Measurements from ENCODE around the gene ENPP1.

ENPP1 gene

DNA sequence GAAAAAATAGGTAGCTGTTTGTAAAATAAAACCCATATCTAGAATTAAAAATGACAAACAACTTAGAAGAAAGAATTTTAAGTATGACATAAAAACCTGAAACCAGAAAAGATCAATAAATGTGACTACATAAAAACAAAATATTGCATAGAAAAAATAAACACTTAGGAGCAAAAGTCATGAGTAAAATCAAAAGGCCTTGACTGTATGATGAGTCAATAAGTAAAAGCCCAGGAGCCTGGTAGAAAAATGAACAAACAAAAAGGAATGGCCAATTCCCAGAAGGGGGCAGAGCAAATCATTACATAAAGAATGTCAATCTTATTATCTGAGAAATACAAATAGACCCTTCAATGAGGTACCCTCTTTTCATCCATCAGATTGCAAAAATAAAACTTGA is 20.7 kb upstream of the ENPP1 start:
- no peak for DNase-seq (ENCODE audit: low read depth)

DNA sequence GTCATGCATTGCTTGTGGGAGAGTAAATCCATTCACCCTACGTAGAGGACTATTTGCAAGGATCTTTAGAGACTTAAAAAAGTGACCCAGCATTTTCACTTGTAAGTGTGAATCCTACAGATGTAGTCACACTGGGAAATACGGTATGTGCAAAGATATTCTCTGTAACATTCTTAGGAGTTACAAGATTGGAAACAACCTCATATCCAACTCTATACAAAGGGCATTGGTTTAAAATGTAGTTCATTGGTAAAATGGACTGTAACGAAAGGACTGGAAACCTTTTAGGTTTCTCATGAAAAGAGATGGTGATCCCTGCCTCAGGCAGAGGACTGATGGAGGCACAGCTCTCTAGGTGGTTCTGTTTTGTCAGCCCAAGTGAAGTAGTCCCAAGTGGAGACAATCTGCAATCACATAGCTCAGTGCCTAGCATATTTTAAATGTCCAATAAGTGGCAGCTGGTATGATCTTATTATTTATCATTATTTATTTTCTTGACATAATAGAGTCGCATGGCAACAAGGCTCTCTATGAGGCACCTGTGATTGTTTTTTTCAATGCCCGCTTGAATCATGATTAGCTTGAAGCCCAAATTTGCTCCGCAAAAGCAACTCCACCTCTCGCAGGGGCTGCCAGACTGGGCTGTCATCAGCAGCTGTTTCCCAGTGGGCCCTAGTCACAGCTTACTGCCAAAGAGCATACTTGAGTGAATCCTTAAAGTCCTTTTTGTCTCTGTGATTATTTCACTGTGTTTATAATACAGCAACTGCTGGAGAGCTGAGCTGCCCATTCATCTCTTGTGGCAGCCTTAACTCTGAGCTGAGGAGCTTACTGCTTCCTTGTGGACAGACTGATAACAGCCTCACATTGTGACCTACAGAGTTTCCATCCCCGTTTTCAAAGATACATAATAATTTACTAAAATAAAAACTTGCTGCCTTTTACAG is 19.8 kb upstream of the ENPP1 start:
- DNase-seq (ENCODE audit: low read depth): no peak

DNA sequence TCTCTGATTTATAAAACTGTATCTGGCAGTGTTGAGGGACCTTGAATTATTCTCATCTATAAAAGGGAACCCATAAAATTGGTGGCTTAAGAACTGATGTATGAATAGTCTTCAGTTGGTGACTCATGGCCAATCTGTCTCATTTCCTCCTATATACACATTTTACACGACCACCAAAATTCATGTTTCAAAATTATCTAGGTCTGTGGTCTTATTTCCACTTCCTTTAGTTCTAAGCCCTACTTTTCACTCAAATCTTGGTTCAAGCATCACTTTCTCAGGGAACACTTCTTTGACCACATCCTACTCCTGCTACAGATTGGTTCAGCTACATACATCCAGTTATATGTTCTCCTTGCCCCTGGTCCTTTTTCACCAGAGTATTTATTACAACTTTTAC is 18.6 kb upstream of the ENPP1 start:
- no peak for DNase-seq (ENCODE audit: low read depth)

DNA sequence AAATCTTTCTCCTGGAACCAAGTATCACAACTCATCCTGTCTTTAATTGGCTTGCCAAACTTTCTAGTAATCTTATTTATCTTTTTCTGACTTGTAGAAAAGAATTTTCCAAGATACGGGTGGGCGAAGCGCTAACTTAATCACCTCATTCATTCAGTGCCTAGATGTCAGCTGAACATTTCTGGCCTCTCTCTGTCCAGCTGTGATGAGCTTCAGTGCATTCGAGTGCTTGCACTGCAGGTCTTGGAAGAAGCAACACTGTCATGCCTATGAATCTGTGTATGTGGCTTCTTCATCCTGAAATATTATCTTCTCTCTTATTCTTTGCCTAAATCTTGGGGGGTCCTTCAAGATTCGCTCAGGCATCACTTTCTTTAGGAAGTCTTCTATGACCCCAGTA is 16.3 kb upstream of the ENPP1 start:
- DNase-seq (ENCODE audit: low read depth): no peak

DNA sequence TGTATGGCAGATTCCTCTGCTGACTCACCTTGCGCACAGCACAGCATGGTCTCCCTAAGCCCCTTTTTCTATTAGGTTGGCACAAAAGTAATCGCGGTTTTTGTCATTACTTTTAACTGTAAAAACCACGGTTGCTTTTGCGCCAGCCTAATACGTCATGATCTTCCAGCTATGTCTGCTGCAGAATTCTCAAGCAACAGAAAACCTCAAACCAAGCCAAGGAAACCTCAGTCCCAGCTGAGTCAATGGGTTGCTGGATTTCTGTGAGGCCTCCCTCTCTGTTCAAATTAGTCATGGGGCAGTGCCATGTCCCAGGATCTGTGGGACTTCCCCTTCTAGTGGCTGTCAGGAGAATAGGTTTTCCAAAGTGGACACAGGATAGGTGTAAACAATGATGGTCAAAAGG is 15.7 kb upstream of the ENPP1 start:
- no peak for DNase-seq (ENCODE audit: low read depth)

DNA sequence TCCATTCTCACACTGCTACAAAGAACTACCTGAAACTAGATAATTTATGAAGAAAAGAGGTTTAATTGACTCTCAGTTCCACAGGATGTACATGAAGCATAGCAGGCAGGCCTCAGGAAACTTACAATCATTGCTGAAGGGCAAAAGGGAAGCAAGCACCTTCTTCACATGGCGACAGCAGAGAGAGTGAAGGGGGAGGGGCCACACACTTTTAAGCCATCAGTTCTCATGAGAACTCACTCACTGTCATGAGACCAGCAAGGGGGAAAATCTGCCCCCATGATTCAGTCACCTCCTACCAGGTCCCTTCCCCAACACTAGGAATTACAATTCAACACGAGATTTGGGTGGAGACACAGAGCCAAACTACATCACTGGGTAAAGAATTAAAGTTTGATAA is 12.5 kb upstream of the ENPP1 start:
- no peak for DNase-seq (ENCODE audit: low read depth)

DNA sequence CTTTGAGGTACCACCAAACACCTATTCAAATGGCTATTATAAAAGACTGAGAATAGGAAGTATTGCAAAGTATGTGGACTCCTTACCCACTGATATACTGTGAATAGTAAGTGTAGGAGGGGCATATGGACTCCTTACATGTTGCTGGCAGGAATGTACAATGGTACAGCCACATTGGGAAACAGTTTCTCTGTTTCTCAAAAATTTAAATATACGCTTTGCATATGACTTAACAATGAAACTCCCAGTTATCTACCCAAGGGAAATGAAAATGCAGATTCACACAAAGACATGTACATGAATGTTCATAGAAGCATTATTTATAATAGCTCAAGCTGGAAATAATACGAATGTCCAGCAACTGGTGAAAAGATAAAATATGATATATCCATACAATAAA is 5.5 kb upstream of the ENPP1 start:
- DNase-seq (ENCODE audit: low read depth): no peak

DNA sequence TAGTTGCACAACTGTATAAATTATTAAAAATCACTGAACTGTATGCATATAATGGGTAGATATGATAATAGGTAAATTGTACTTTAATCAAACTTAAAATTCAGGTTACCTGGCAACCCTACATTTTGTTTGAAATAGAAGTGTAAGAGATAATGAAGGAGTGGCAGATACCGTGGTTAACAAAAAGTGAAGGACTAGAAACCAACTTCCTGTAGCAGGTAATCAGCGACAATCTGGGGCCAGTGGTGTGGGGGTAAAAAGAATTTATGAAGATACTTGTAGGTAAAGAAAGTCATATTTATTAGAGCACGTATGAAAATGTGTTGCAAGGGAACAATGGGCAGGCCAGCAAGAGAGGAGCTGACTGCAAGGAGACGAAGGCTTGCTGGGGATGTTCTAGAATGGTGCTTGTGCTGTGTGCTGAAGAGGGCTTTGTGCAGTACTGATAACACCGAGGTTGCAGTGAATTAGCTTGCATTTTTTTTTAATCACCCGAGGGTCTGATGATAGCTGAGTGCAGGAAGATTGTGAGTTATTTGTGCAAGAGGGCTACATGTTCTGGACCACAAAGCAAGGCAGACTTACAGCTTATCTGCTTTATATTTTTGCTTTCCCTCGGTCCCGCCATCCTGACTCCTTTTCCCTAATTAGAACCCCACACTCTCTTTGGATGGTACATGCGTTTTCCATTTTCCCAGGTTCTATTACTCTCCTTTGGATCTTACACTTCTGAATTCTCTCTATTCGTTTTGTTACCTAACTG is 4.6 kb upstream of the ENPP1 start:
- DNase-seq (ENCODE audit: low read depth): no peak

DNA sequence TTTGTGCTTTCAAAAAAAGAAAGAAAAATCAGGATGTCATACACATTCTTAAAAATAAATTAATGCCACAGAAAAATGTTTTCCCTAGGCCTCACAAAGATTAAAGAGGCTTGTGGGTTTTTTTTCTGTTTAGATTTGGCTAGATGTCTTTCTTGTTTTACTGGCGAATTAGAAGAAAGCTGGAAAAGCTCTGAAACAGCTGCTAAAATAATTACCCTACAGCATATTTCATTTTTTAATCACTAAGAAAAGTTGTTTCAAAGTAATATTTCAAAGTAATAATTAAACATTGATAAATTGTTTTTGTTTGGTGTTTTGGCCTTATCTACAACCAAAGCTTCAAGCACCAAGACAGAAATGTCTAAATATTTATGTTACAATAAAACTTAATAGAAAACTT is 3.7 kb upstream of the ENPP1 start:
- no peak for DNase-seq (ENCODE audit: low read depth)

DNA sequence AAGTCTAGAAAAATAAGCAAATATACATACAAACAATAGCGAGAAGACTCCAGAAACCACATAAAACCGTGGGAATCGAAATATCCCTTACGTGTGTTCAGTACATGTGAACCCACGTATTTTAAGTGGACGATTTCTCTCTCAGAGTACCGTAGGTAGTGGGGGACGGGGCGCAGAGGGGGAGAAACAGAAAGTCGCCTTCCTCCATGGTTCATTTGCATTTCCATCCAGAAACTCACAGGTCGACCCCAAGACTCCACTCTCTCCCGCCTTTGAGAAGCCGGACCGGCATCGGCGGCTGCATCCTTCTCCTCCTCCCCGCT is 538 bp upstream of the ENPP1 start:
- DNase-seq (ENCODE audit: low read depth): no peak

DNA sequence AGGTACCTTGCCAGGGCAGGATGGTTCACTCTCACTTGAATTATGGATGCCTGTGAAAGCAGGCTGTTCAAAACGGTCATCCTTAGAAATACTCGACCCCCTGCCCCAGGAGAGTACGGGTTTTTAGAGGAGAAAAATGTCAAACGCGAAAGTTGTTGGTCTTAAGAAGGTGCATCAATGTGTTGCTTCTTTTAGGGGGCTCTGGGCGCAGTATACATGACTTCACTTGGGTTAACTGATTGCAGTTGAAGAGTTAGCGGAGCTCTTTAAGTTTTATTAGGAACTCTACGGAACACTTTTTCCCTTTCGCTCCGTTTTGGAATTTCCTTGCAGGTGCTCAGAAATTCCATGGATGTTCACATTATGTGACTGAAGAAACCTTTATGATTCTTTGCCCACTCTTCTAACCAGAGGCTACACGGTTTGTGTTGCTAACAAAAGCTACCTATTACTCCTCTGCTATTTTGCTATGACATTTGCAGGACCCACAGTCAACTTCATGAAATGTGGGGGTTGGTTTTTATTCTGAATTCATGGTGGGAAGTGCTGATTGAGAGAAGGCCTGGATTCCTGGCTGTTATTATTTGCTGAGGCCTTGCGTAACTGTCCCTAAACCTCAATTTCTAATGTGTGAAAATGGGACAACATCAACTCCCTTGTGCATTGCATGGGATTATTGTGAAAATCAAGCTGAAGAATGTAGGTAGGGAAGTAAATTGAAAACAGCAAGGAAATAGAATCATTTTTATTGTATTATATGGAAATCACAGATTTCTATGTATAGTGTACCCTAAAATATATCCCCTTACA is 845 bp downstream of the ENPP1 start:
- DNase-seq (ENCODE audit: low read depth): no peak

DNA sequence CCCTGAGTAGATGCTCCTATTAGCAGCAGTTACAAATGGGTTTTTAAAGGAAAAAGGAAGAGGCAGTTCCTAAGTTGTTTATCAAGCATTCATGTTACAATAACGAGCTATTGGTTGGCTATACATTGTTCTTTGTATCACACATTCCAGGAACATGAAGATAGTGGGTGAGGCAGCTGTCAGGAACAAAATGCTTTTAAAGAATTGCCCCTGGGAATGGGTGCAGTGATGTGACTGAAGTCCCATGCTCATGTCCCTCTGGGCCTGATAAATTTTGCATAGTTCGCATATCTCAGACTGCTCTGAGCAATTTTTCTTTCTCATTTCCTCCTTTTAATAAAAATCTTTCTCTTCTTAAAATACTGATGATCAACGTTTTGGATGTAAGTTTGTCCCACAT is 3.7 kb downstream of the ENPP1 start:
- no peak for DNase-seq (ENCODE audit: low read depth)

DNA sequence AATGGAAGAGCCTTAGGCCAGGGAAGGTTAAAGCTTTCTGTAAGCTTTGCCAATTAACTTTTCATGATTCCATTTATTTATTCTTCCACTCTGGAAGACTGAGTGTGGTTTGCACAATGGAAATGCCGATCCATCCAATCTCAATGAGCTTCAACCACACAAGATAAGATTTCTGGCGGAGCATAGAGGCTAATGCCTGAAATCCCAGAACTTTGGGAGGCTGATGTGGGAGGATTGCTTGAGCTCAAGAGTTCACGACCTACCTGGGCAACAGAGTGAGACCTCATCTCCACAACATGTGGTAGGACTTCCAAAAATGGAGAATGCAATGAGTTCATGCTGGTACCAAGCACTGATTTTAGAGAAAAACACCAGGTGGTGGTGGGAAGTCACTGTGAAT is 6.2 kb downstream of the ENPP1 start:
- DNase-seq (ENCODE audit: low read depth): no peak

DNA sequence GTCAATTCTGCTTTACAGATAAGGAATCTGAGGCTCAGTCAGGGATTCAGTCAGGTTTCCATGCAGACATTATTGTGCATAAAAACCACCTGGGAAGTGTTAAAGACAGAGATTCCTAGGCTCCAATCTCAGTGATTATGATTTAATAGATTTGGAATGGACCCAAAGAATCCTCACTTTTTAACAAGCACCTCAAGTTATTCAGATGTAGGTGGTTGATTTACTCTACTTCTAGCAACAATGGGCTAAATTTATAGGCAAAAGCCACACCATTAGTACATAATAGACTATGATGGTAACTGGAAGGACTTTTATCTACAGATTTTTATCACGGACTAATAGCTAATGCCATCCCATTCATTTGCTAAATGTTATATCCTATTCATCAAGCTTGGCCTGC is 9.0 kb downstream of the ENPP1 start:
- DNase-seq (ENCODE audit: low read depth): no peak

DNA sequence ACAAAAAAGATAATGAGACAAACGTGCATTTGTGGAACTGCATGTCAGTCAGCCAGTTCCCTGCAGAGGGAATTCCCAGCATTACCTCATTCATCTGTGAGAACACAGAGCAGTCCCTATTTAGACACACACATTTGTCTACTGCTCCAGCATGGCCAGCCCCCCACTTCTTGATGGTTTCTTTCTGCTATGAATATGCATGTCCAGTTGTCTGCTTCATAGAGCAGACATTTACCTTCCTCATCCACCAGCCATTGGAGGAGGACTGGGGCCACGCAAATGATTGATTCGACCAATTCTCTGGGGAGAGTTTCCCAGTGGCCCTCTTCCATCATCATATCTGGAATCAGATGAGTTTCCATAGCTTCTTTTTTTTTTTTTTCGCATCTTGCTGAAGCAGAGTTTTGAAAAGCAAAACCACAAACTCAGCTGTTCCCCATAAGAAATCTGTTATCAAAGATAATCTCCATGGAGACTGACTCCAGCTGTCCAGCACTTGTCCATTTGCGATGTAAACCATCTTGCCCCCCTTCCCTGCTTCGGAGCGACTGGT is 11.8 kb downstream of the ENPP1 start:
- no peak for DNase-seq (ENCODE audit: low read depth)

DNA sequence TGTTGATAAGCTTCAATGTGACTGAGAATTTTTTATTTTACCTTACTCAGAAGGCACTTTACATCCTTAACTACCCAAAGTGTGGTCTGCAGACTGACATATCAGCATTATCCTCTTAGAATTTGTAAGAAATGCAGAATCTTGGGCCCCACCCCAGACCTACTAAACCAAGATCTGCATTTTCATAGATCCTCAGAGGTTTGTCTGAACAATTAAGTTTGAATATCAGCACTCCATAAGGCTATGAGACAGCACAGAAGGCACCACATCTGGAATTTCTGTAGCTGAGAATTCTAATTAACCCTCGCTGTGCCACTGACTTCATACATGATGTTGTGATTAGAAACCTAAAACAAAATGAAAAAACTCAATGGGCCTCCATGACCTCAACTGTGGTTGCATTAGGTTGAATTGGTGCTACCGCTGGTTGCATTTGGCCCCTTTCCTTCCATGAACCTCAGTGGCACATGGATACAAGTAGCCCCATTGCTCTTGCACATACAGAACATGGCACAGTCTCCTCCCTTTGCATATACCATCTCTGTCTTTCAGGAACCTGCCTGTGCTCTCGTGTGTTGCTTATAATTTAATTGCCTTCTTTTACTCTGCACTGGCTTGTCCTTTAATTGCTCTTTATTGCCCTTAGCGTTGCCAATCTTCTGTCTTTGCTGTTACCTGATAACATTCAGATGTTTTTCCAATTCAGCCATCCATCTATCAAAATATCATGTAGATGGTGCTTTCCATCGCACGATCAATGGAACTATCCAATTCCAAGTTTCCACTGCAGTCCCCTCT is 13.4 kb downstream of the ENPP1 start:
- no peak for DNase-seq (ENCODE audit: low read depth)

DNA sequence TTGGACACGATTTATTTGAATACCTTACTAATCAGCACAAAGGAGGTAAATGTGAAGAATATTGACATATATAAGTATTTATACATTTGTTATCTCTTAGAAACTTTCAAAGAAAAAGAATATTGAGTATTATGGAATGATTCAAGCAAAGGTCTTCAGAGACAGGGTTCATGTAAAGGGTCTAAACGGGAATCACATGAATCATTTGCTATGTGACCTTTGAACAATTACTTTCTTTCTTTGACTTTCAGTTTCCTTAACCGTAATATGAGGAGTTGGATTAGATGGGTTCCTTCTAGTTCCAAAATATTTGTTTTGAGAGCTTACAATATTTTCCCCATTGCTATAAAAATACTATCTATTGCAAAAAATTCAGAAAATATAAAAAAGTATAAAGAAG is 14.3 kb downstream of the ENPP1 start:
- DNase-seq (ENCODE audit: low read depth): no peak

DNA sequence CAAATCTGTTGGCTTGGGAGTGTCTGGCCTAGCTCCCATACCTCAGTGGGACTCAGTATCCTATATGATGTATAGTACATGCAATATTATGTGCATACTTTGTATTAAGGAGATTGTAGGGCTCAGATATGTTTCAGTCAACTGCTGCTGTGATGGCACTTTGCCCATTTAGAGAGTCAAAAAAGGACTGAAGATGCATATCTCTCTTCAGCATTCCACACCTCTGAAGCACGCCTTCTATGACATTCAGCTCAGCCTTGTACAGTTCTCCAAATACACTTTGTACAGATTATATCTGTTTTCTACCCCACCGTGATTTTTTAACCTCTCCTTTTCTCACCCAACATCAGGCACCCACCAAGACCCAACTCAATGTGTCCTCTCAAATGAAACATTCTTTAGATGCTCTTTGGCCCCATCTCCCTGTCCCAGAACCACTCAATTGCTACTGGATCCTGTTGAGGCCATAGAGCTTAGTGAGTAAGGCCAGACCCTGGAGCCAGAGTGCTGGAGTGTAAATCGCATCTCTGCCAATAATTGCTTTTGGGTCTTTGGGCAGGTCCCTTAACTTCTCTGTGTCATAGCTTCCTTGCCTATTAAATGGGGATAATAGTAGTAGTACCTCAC is 15.6 kb downstream of the ENPP1 start:
- no peak for DNase-seq (ENCODE audit: low read depth)

DNA sequence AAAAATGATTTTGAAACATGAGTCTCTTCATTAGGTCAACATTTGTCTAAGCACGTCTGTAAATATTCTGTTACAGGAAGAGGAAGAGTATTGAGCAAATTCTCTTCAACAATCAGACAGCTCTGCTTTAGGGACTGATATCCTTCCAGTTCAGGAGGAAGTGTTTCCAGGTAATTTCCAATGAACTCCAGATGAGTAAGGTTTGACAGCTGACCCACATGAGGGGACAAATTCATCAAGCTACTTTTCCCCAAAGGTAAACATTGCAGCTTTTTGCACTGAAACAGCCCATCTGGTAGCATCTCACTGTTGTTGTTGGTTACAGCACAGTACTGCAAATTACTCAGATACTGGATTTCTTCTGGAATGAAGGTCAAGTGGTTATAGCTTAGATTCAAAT is 18.1 kb downstream of the ENPP1 start:
- no peak for DNase-seq (ENCODE audit: low read depth)

DNA sequence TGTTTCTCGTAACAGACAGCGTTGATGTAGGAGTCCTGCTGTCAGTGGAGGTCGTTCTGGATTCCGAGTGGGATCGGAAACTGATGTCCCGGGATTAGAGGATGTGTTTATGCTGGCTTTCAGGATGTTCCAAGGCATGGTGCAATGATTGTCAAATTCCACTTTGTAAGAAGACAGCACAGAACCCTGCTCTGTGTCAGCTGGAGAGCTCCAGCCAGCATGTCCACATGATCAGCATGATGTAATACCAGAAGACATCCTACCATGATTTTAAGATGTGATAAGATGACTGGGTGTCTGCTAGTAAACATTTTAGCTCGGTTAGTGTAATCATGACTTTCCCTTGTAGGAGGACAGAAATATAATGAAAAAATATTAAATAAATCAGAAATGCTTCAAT is 20.3 kb downstream of the ENPP1 start:
- peak; percentile 47 for DNase-seq (ENCODE audit: low read depth)

DNA sequence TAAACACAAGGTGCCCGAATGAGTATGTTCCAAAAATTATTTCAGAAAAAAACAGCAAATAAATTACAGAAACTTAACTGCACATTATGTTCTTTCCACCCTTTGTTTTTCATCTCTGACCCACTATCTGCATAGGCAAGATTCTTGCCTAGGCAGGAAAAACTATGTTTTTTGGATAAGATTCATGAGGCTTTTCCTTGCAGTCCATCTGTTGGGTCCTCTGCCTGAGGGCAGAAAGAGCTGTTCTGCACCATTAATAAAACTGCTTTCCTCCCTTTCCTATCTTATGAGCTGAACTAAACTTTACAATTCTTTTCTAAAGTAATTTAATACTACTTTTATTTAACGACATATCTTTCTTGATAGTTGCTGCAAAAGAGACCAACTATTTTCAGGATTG is 21.1 kb downstream of the ENPP1 start:
- DNase-seq (ENCODE audit: low read depth): no peak

Data from GM04504 (cell line).